ENCODE measurements around the gene SIN3B.

The SIN3B gene

GRCh38 chr19:16912780-16913179 is 83.6 kb downstream of the SIN3B start:
- no peak for DNase-seq (ENCODE audit: low spot score)

GRCh38 chr19:16914421-16914820 is 85.2 kb downstream of the SIN3B start:
- DNase-seq (ENCODE audit: low spot score): no peak

GRCh38 chr19:16915135-16915534 is 85.9 kb downstream of the SIN3B start:
- no peak for DNase-seq (ENCODE audit: low spot score)

GRCh38 chr19:16915734-16916133 is 86.5 kb downstream of the SIN3B start:
- no peak for DNase-seq (ENCODE audit: low spot score)

GRCh38 chr19:16917401-16917800 is 88.2 kb downstream of the SIN3B start:
- no peak for DNase-seq (ENCODE audit: low spot score)

- DNase-seq (ENCODE audit: low spot score): no peak
These were observed 90.3 kb downstream of the SIN3B start for GRCh38 chr19:16919496-16919895.

- DNase-seq (ENCODE audit: low spot score): no peak
These were observed 91.8 kb downstream of the SIN3B start for GRCh38 chr19:16920816-16921529.

GRCh38 chr19:16921766-16922591 is 92.8 kb downstream of the SIN3B start:
- DNase-seq (ENCODE audit: low spot score): no peak

GRCh38 chr19:16922592-16922934 is 93.4 kb downstream of the SIN3B start:
- no peak for DNase-seq (ENCODE audit: low spot score)

GRCh38 chr19:16922949-16923348 is 93.8 kb downstream of the SIN3B start:
- DNase-seq (ENCODE audit: low spot score): no peak

- no peak for DNase-seq (ENCODE audit: low spot score)
These were observed 98.7 kb downstream of the SIN3B start for GRCh38 chr19:16927883-16928282.

GRCh38 chr19:16928351-16928750 is 99.2 kb downstream of the SIN3B start:
- DNase-seq (ENCODE audit: low spot score): no peak

- no peak for DNase-seq (ENCODE audit: low spot score)
These were observed 99.7 kb downstream of the SIN3B start for GRCh38 chr19:16928916-16929315.

Data from NAMALWA (cell line).